CD4-positive, alpha-beta T cell treated with Interferon gamma for 1 hour (primary cell): ENCODE results near the gene SERBP1.
"Not testable (repeated sequence)": the region's sequence is repeated elsewhere in the genome, so short reads cannot be mapped to it uniquely, and the experiment has no call there.

Experiments used
- DNase-seq: peaks from one replicate; pipeline ENCODE4 v3.0.0-alpha.2; 2020

Gene SERBP1

GRCh38 chr1:67439277-67440029 lies 9.3 kb upstream of the SERBP1 start:
- DNase-seq, result no peak

- no peak for DNase-seq
Observed at GRCh38 chr1:67437961-67438360, 7.8 kb upstream of the SERBP1 start.

GRCh38 chr1:67436511-67437055 lies 6.4 kb upstream of the SERBP1 start:
- DNase-seq, result no peak

- no peak for DNase-seq
Observed at GRCh38 chr1:67434491-67434890, 4.3 kb upstream of the SERBP1 start.

GRCh38 chr1:67433837-67434236 lies 3.6 kb upstream of the SERBP1 start:
- no peak for DNase-seq

- DNase-seq, result no peak
Observed at GRCh38 chr1:67432745-67433144, 2.5 kb upstream of the SERBP1 start.

- no peak for DNase-seq
Observed at GRCh38 chr1:67431869-67432578, 1.8 kb upstream of the SERBP1 start.

- no peak for DNase-seq
Observed at GRCh38 chr1:67431156-67431765, 1.1 kb upstream of the SERBP1 start.

GRCh38 chr1:67429528-67430357 lies 459 bp downstream of the SERBP1 start:
- no peak for DNase-seq

- no peak for DNase-seq
Observed at GRCh38 chr1:67429011-67429527, 1.1 kb downstream of the SERBP1 start.

- no peak for DNase-seq
Observed at GRCh38 chr1:67427947-67428346, 2.3 kb downstream of the SERBP1 start.

- no peak for DNase-seq
Observed at GRCh38 chr1:67427465-67427864, 2.7 kb downstream of the SERBP1 start.

- no peak for DNase-seq
Observed at GRCh38 chr1:67420835-67421492, 9.2 kb downstream of the SERBP1 start.

- DNase-seq, result no peak
Observed at GRCh38 chr1:67418839-67419586, 11.2 kb downstream of the SERBP1 start.

- DNase-seq, result not testable (repeated sequence)
Observed at GRCh38 chr1:67417733-67418132, 12.5 kb downstream of the SERBP1 start.

- no peak for DNase-seq
Observed at GRCh38 chr1:67415041-67415440, 15.2 kb downstream of the SERBP1 start.

GRCh38 chr1:67414574-67414973 lies 15.6 kb downstream of the SERBP1 start:
- DNase-seq, result no peak

- not testable (repeated sequence) for DNase-seq
Observed at GRCh38 chr1:67413101-67413500, 17.1 kb downstream of the SERBP1 start.

GRCh38 chr1:67408148-67408547 lies 22.1 kb downstream of the SERBP1 start:
- no peak for DNase-seq

GRCh38 chr1:67407498-67407897 lies 22.7 kb downstream of the SERBP1 start:
- DNase-seq, result no peak
